B cell (primary cell): ENCODE measurements around the gene TEX14. TPM values are rescaled to one million over a fixed set of nuclear protein-coding genes. Genes with fewer than 3 reads are reported as not detected.
"Not testable (repeated sequence)": the region's sequence is repeated elsewhere in the genome, so short reads cannot be mapped to it uniquely, and the experiment has no call there.

Experiments
- ATAC-seq: fragments of 200-7000 bp; cut with Tn5 transposase; one replicate; pipeline ENCODE4 v1.10.0; 2021; ENCODE audit warnings: low read depth, mild to moderate bottlenecking, moderate number of reproducible peaks, moderate library complexity
- CTCF ChIA-PET: fragments of 350-600 bp; sonication (Branson Sonifier 250); formaldehyde crosslinking; loops from one replicate; lab custom pipeline; 2021; ENCODE audit warnings: antibody characterized with exemption, inconsistent platforms; lab: Charles Lee
- POLR2A ChIA-PET: fragments of 350-600 bp; sonication (Branson Sonifier 250); formaldehyde crosslinking; loops from one replicate; lab custom pipeline; 2021; ENCODE audit warnings: antibody characterized with exemption; lab: Charles Lee
- DNase-seq: peaks from one replicate; pipeline ENCODE4 v3.0.0; 2013
- H2AFZ ChIP-seq: 2 replicates; pipeline ENCODE4 v1.6.1; 2012; ENCODE audit warnings: mild to moderate bottlenecking, low read depth, low read length; ENCODE audit not compliant: insufficient read depth, poor library complexity, severe bottlenecking
- H3K27ac ChIP-seq, 2 donors: 1 replicate in 1 of 2; 2 replicates in 1 of 2; pipeline ENCODE4 v1.5.1; 2012 to 2013; ENCODE audit warnings: low read length in 2 of 2, mild to moderate bottlenecking in 2 of 2, moderate library complexity in 1 of 2
- H3K27me3 ChIP-seq, 4 experiments: fragments of 200-600 bp in 1 of 4; sonication (generic) in 1 of 4; replicated peaks in 1 of 4; 1 replicate in 2 of 4; 2 replicates in 2 of 4; pipeline versions ENCODE4 v1.6.1 to v1.7.0; 2013 to 2016; ENCODE audit warnings: low read length in 3 of 4, mild to moderate bottlenecking in 2 of 4, mixed read lengths in 1 of 4, moderate library complexity in 1 of 4; ENCODE audit not compliant: insufficient read depth in 4 of 4, control insufficient read depth in 3 of 4; ENCODE audit errors: control extremely low read depth in 1 of 4
- H3K36me3 ChIP-seq, 2 experiments: replicated peaks in 1 of 2; 1 replicate in 1 of 2; 2 replicates in 1 of 2; pipeline versions ENCODE4 v1.6.1 to v1.7.1; 2013; ENCODE audit warnings: low read length in 1 of 2; ENCODE audit not compliant: insufficient read depth in 2 of 2, control insufficient read depth in 1 of 2; ENCODE audit errors: control extremely low read depth in 1 of 2, extremely low read depth in 1 of 2
- H3K4me1 ChIP-seq, 2 donors: fragments of 200-600 bp in 1 of 2; sonication (generic) in 1 of 2; 1 replicate in 1 of 2; 2 replicates in 1 of 2; pipeline versions ENCODE4 v1.5.1 to v1.6.1; 2013 to 2017; ENCODE audit warnings: low read length in 2 of 2; ENCODE audit not compliant: control insufficient read depth in 2 of 2, insufficient read depth in 2 of 2
- H3K4me2 ChIP-seq: replicated peaks from 2 replicates; pipeline ENCODE3; 2012; ENCODE audit warnings: mild to moderate bottlenecking, low read depth, low read length; ENCODE audit not compliant: poor library complexity, severe bottlenecking
- H3K4me3 ChIP-seq, 5 experiments: fragments of 200-600 bp in 1 of 5; sonication (generic) in 1 of 5; 1 replicate in 3 of 5; 2 replicates in 2 of 5; pipeline versions ENCODE4 v1.5.1 to v1.7.0; 2011 to 2016; ENCODE audit warnings: low read length in 4 of 5, mild to moderate bottlenecking in 4 of 5, low read depth in 2 of 5, control low read depth in 1 of 5, moderate library complexity in 1 of 5; ENCODE audit not compliant: insufficient read depth in 1 of 5; ENCODE audit errors: control extremely low read depth in 1 of 5, extremely low read depth in 1 of 5
- H3K79me2 ChIP-seq: fragments of 200-600 bp; sonication (generic); one replicate; pipeline ENCODE4 v1.6.0; 2016; ENCODE audit warnings: low read length; ENCODE audit not compliant: control insufficient read depth, insufficient read depth
- H3K9ac ChIP-seq: fragments of 200-600 bp; sonication (generic); 2 replicates; pipeline ENCODE4 v1.6.1; 2017; ENCODE audit warnings: mild to moderate bottlenecking, low read length, moderate library complexity
- H3K9me3 ChIP-seq, 3 donors: one replicate each; pipeline versions ENCODE4 v1.6.1 to v1.7.1; 2013; ENCODE audit warnings: low read length in 2 of 3; ENCODE audit not compliant: control insufficient read depth in 2 of 3, insufficient read depth in 1 of 3; ENCODE audit errors: control extremely low read depth in 1 of 3
- H4K20me1 ChIP-seq: 2 replicates; pipeline ENCODE4 v1.6.0; 2012; ENCODE audit warnings: mild to moderate bottlenecking, low read length; ENCODE audit not compliant: insufficient read depth, control insufficient read depth, poor library complexity, severe bottlenecking
- H3K27ac Mint-ChIP-seq: one replicate; pipeline ENCODE4 v1.8.0; 2021; ENCODE audit warnings: mixed read lengths
- H3K27me3 Mint-ChIP-seq: one replicate; pipeline ENCODE4 v1.8.0; 2021; ENCODE audit warnings: mixed read lengths
- H3K4me1 Mint-ChIP-seq: one replicate; pipeline ENCODE4 v1.8.0; 2021; ENCODE audit warnings: mixed read lengths
- H3K4me3 Mint-ChIP-seq: one replicate; pipeline ENCODE4 v1.8.0; 2021; ENCODE audit warnings: mixed read lengths
- H3K9me3 Mint-ChIP-seq: one replicate; pipeline ENCODE4 v1.8.0; 2022; ENCODE audit warnings: mixed read lengths; ENCODE audit not compliant: insufficient read depth
- EZH2 ChIP-seq: IDR thresholded peaks from 2 replicates; pipeline ENCODE4 v1.6.1; 2012; ENCODE audit warnings: borderline replicate concordance, low read depth, mild to moderate bottlenecking, moderate library complexity, low read length; ENCODE audit not compliant: insufficient read depth, poor library complexity, severe bottlenecking
- WGBS: methylation state at CpG from one replicate; pipeline ENCODE4 v1.1.5; 2013; ENCODE audit warnings: missing lambda C conversion rate; ENCODE audit not compliant: insufficient coverage; 5-methylcytosine and 5-hydroxymethylcytosine counted together
- intact Hi-C: fragments of 100-400 bp; cut with micrococcal nuclease; formaldehyde crosslinking; loops from one replicate; pipeline ENCODE4 v1.10.0; 2022
- polyA plus RNA-seq: library from polyadenylated mRNA; depleted of rRNA; stranded (reverse); fragments of >200 nt; gene quantifications from 2 replicates; pipeline ENCODE4 v1.2.3, GENCODE V29; 2012
- total RNA-seq, 2 donors: library from RNA; stranded (reverse); fragments of 120-200 nt in 1 of 2; gene quantifications; 1 replicate in 1 of 2; 2 replicates in 1 of 2; pipeline versions ENCODE4 v1.2.3 to v1.2.4, GENCODE V29; 2013 to 2022
- TF ChIP-seq, protein P1 (sequence below): fragments of 200-600 bp; IDR thresholded peaks from one replicate; pipeline ENCODE4 v1.8.0; 2022; ENCODE audit warnings: antibody characterized with exemption, mild to moderate bottlenecking

Gene TEX14
- total and polyA plus RNA-seq, 2 donors (not counting 1 experiment from before 2014, with no cell fraction given) = 0.10 to 0.20 TPM

DNA sequence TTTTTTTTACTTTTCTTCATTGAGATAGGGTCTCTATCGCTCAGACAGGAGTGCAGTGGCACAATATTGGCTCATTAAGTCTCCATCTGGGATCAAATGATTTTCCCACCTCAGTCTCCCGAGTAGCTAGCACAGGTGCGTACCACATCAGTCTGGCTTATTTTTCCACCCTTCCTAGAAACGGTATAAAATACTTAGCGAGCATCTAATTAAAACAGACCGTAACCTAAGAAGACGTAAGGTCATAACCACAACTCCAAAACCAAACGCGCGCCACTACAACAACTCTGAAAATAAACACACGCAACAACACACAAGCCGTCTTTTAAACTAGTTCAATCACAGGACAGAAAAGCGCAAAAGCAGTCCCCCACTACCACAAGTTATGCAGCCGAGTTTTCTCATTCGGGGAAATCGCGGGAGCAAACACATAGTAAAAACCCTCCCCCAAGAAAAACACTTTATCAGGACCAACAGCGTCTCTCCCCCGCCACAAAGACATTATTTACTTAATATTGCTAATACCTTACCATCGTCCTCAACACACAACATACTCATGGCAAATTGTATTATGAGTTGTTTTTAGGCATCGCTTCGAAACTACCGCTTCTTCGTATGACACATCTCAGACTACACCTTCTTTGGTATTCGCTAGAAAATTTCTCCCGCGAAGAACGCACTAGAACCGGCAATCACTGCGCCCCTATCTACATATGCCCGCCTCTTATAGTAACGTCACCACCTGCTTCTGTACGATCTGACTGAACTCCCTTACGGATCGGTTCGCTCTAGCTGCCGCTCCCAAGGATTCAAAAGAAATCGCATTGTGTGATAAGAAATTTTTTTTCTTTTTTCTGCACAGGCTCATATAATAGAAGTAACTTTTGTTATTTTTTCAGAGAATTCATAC, 32.8 kb downstream of the TEX14 start:
- H3K27me3 ChIP-seq = no peaks in the 10 kb centered on the region
- no peaks in the 10 kb centered on the region for H3K36me3 ChIP-seq
- ChIA-PET POLR2A (interaction anchor here (0.6 to 3.9 kb wide), 6 partner anchors 15 to 342 kb away, joined by 3 to 40 read pairs (median 6); no protein-coding TSS in a partner anchor), CTCF (interaction anchor here (1.1 to 1.8 kb wide), 3 partner anchors 28 to 32 kb away, joined by 3 to 5 read pairs (median 3); no protein-coding TSS in a partner anchor)
- intact Hi-C loops = loop anchor here (1.0 to 2.0 kb wide), 5 partner anchors 27 to 342 kb away; partner anchors contain the start of genes RAD51C and TEX14
- H3K27me3 Mint-ChIP-seq = no peaks in the 10 kb centered on the region
- peaks cover 0 to 13% of the 10 kb centered on the region in 2 donors for H3K4me1 ChIP-seq
- H3K9me3 Mint-ChIP-seq = no peaks in the 10 kb centered on the region
- 4% methylated on average over 21 of the region's 38 CpGs for WGBS
- no peaks in the 10 kb centered on the region for H4K20me1 ChIP-seq
- peak overlapping the region; percentile 44 to 82 (median 54) for H3K4me3 ChIP-seq
- peak overlapping the region; percentile 92 for H3K9ac ChIP-seq
- H3K9me3 ChIP-seq = no peaks in the 10 kb centered on the region
- peaks cover 15% of the 10 kb centered on the region for H3K4me1 Mint-ChIP-seq
- DNase-seq (peak; percentile 95), ATAC-seq (peak; percentile 78)
- peak overlapping the region; percentile 77 for H2AFZ ChIP-seq
- H3K27ac ChIP-seq = peak overlapping the region; percentile 91 to 97
- peak overlapping the region; percentile 92 for H3K4me3 Mint-ChIP-seq
- no peaks in the 10 kb centered on the region for H3K79me2 ChIP-seq
- H3K4me2 ChIP-seq = peak overlapping the region; percentile 69
- TF ChIP-seq, protein P1, sequence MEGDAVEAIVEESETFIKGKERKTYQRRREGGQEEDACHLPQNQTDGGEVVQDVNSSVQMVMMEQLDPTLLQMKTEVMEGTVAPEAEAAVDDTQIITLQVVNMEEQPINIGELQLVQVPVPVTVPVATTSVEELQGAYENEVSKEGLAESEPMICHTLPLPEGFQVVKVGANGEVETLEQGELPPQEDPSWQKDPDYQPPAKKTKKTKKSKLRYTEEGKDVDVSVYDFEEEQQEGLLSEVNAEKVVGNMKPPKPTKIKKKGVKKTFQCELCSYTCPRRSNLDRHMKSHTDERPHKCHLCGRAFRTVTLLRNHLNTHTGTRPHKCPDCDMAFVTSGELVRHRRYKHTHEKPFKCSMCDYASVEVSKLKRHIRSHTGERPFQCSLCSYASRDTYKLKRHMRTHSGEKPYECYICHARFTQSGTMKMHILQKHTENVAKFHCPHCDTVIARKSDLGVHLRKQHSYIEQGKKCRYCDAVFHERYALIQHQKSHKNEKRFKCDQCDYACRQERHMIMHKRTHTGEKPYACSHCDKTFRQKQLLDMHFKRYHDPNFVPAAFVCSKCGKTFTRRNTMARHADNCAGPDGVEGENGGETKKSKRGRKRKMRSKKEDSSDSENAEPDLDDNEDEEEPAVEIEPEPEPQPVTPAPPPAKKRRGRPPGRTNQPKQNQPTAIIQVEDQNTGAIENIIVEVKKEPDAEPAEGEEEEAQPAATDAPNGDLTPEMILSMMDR = no peak
- no peak for TF ChIP-seq EZH2
- peak overlapping the region; percentile 99 for H3K27ac Mint-ChIP-seq

DNA sequence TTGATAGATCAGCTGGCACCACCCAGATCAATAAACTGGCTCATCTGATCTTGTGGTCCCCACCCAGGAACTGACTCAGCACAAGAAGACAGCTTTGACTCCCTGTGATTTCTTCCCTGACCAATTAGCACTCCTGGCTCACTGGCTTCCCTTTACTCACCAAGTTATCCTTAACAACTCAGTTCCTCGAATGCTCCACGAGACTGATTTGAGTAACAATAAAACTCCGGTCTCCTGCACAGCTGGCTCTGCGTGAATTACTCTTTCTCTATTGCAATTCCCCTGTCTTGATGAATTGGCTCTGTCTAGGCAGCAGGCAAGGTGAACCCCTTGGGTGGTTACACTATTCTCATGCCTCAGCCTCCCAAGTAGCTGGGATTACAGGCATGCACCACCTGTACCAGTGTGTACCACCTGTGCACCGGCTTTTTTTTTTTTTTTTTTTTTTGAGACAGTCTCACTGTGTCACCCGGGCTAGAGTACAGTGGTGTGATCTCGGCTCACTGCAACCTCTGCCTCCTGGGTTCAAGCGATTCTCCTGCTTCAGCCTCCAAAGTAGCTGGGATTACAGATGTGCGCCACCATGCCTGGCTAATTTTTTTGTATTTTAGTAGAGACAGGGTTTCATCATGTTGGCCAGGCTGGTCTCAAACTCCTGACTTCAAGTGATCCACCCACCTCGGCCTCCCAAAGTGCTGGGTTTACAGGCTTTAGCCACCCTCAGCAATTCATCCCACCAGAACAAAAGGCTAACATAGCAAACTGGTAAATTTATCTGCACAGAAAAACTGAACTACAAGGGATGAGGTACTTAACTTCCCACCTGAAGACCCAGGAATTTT, 33.7 kb downstream of the TEX14 start:
- Mint-ChIP-seq H3K4me3 (peak overlapping the region; percentile 92), H3K4me1 (peaks cover 15% of the 10 kb centered on the region), H3K27ac (peak overlapping the region; percentile 99)
- intact Hi-C loops = loop anchor here (2.0 kb wide), 1 partner anchor 71 kb away; no protein-coding TSS in a partner anchor
- not testable (repeated sequence) for ATAC-seq, H2AFZ ChIP-seq, H3K9me3 ChIP-seq, H4K20me1 ChIP-seq, H3K36me3 ChIP-seq, H3K27me3 Mint-ChIP-seq, H3K27me3 ChIP-seq, H3K79me2 ChIP-seq, H3K9me3 Mint-ChIP-seq
- Histone ChIP-seq H3K27ac (peak overlapping the region; percentile 91 to 97), H3K4me3 (peak overlapping the region in 4 of 5 experiments; percentile 44 to 54 (median 51)), H3K9ac (peak overlapping the region; percentile 92), H3K4me1 (peaks cover 0 to 13% of the 10 kb centered on the region in 2 donors), H3K4me2 (peak overlapping the region; percentile 69)
- ChIA-PET CTCF (interaction anchor here (1.1 kb wide), 1 partner anchor 27 kb away, joined by 3 read pairs; no protein-coding TSS in a partner anchor), POLR2A (interaction anchor here (0.6 to 3.9 kb wide), 7 partner anchors 14 to 341 kb away, joined by 4 to 40 read pairs (median 7); no protein-coding TSS in a partner anchor)
- 84% methylated on average over 8 of the region's 10 CpGs for WGBS
- peak; percentile 32 for DNase-seq
